PFSK-1 (cell line): Measurements from ENCODE around the gene HDAC2.

ENCODE experiments used
- FOXP2 ChIP-seq: optimal IDR thresholded peaks from 2 replicates; pipeline ENCODE3; 2011; ENCODE audit warnings: borderline replicate concordance, control low read depth, inconsistent platforms; ENCODE audit not compliant: insufficient read depth; ENCODE audit errors: extremely low read length, extremely low read depth
- POLR2AphosphoS5 ChIP-seq: IDR thresholded peaks from 2 replicates; pipeline ENCODE4 v1.6.1; 2012; ENCODE audit warnings: low read depth, mild to moderate bottlenecking, control low read depth, low read length, moderate library complexity
- REST ChIP-seq, 2 experiments: IDR thresholded peaks; 2 replicates each; pipeline versions ENCODE4 v1.6.1 to v1.8.0; 2011 to 2012; ENCODE audit warnings: low read depth in 2 of 2, low read length in 2 of 2, control low read depth in 1 of 2, inconsistent platforms in 1 of 2, mild to moderate bottlenecking in 1 of 2, moderate library complexity in 1 of 2; ENCODE audit not compliant: insufficient read depth in 1 of 2
- SIN3A ChIP-seq: IDR thresholded peaks from 2 replicates; pipeline ENCODE4 v1.6.1; 2012; ENCODE audit warnings: mild to moderate bottlenecking, low read length, moderate library complexity, borderline replicate concordance; ENCODE audit not compliant: insufficient read depth
- TAF1 ChIP-seq: IDR thresholded peaks from 2 replicates; pipeline ENCODE4 v1.6.1; 2012; ENCODE audit warnings: low read length, control low read depth, borderline replicate concordance; ENCODE audit not compliant: insufficient read depth

HDAC2 gene

DNA sequence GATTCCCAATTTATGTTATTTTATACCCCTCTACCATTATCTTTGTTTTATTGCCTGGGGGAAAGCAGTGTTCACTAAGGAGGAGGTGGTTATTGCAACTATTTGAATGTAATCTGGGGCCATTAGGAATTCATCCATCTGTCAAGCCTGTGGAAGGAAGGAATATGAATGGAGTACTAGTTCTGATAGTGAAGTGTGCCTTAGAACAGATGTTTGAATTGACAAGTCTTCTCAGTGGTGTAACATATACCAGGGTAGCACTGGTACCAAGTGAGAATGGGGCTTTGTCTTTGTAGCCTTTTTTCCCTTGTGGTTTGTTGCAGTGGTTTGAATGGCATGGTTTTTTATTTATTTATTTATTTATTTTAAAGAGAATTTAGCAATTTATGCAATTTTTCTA is 27.9 kb upstream of the HDAC2 start:
- TF ChIP-seq POLR2AphosphoS5, result no peak
- no peak for TF ChIP-seq FOXP2
- TF ChIP-seq SIN3A, result no peak
- TF ChIP-seq REST (IDR thresholded peaks at IDR 0.05; ENCODE audit: insufficient read depth in 1 of 2, low read depth in 2 of 2, low read length in 2 of 2), result no peak
- TF ChIP-seq TAF1, result no peak

- TF ChIP-seq FOXP2 (no peak), POLR2AphosphoS5 (no peak), SIN3A (no peak), TAF1 (no peak), REST (IDR thresholded peaks at IDR 0.05; ENCODE audit: insufficient read depth in 1 of 2, low read depth in 2 of 2, low read length in 2 of 2) (no peak)
Observed at GRCh38 chr6:113997116-113997515, 26.2 kb upstream of the HDAC2 start.

GRCh38 chr6:113995634-113996033 is 24.7 kb upstream of the HDAC2 start:
- no peak for TF ChIP-seq REST (IDR thresholded peaks at IDR 0.05; ENCODE audit: insufficient read depth in 1 of 2, low read depth in 2 of 2, low read length in 2 of 2)
- no peak for TF ChIP-seq FOXP2
- no peak for TF ChIP-seq POLR2AphosphoS5
- no peak for TF ChIP-seq SIN3A
- TF ChIP-seq TAF1, result no peak

- TF ChIP-seq FOXP2, result no peak
- no peak for TF ChIP-seq SIN3A
- no peak for TF ChIP-seq POLR2AphosphoS5
- no peak for TF ChIP-seq TAF1
- no peak for TF ChIP-seq REST (IDR thresholded peaks at IDR 0.05; ENCODE audit: insufficient read depth in 1 of 2, low read depth in 2 of 2, low read length in 2 of 2)
Observed at GRCh38 chr6:113994934-113995342, 24.0 kb upstream of the HDAC2 start.

DNA sequence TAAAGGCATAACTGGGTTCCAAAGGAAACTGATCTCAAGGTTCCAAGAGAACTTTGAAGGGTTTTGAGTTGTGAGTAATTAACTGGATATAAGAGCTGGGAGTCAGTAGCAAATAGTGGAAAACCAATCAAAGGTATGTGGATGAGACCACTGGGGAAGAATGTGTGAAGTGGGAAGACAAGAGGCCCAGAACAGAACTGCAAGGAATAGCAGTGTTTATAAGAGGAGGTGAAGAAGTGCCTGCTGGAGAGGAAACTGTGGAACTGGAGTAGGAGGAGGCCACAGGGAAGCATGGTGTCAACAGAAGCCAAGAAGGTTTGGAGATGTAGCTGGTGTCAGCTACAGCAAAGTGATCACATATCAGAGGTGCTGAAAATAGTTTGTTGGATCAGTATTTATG is 18.7 kb upstream of the HDAC2 start:
- TF ChIP-seq TAF1 (no peak), FOXP2 (no peak), SIN3A (no peak), REST (IDR thresholded peaks at IDR 0.05; ENCODE audit: insufficient read depth in 1 of 2, low read depth in 2 of 2, low read length in 2 of 2) (no peak), POLR2AphosphoS5 (no peak)
